Measurements from ENCODE around the gene ACAP1.

DNA sequence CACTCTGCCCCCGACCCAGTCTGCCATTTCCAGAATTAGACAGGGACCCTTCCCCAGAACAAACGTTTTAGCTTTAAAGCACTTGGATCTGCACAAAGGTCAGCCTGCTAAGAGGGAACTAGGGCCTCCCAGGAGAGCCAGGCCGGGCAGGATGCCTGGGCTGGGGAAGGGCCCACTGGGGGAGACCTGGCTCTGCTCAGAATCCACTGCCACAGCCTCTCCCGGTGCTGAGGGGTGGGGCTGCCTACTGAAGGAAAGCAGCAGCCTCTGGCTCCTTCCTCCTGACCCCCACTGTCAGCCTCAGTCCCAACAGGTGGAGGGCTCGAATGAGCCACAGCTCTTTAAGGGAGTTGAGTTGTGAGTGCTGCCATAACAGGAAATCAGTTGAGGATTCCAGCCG lies 43.6 kb upstream of the ACAP1 start:
- TF ChIP-seq POLR2AphosphoS5 (IDR thresholded peaks at IDR 0.05) (no peak), POLR2A (IDR thresholded peaks at IDR 0.05) (no peak)
- TF ChIP-seq, protein P1, sequence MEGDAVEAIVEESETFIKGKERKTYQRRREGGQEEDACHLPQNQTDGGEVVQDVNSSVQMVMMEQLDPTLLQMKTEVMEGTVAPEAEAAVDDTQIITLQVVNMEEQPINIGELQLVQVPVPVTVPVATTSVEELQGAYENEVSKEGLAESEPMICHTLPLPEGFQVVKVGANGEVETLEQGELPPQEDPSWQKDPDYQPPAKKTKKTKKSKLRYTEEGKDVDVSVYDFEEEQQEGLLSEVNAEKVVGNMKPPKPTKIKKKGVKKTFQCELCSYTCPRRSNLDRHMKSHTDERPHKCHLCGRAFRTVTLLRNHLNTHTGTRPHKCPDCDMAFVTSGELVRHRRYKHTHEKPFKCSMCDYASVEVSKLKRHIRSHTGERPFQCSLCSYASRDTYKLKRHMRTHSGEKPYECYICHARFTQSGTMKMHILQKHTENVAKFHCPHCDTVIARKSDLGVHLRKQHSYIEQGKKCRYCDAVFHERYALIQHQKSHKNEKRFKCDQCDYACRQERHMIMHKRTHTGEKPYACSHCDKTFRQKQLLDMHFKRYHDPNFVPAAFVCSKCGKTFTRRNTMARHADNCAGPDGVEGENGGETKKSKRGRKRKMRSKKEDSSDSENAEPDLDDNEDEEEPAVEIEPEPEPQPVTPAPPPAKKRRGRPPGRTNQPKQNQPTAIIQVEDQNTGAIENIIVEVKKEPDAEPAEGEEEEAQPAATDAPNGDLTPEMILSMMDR (IDR thresholded peaks at IDR 0.05), result no peak
